Activated naive CD8-positive, alpha-beta T cell treated with anti-CD3 and anti-CD28 coated beads, Interleukin-2, amount 50 U/mL, for 16 hours (primary cell): ENCODE data around the gene ACOXL.

Source experiments
- DNase-seq: peaks from one replicate; pipeline ENCODE4 v3.0.0-alpha.2; 2020; ENCODE audit warnings: low read depth, low spot score

Gene ACOXL

DNA sequence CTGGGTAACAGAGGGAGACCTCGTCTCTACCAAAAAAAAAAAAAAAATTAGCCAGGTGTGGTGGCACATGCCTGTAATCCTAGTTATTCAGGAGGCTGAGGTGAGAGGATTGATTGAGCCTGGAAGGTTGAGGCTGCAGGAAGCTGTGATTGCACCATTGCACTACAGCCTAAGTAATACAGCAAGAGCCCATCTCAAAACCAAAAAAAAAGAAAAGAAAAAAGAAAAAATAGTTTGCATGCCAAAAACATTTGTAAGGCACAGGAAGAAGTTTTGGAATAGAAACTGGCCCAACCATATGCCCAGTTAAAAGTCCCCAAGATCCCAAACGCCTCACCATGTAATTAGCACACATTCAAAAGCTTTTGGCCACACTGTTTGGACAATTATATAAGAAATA, 13.4 kb upstream of the ACOXL start:
- DNase-seq = no peak

DNA sequence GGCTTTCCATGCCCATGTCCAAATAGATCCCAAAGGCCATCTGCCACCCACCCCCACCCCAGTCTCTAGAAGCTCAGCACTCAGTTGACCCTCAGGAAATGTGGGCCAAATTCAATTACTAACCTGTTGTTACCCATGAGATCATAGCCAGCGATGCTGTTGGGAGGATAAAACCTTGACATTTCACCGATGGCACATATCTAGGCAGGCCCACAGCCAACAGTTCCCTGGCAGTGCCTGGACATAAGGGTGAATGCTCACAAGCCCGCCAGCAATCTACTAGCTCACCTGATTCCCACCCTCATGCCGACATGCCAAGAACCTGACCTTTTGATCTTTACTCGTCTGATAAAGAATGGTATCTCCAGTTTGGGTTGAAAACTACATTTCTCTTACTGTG, 11.8 kb upstream of the ACOXL start:
- DNase-seq = no peak

DNA sequence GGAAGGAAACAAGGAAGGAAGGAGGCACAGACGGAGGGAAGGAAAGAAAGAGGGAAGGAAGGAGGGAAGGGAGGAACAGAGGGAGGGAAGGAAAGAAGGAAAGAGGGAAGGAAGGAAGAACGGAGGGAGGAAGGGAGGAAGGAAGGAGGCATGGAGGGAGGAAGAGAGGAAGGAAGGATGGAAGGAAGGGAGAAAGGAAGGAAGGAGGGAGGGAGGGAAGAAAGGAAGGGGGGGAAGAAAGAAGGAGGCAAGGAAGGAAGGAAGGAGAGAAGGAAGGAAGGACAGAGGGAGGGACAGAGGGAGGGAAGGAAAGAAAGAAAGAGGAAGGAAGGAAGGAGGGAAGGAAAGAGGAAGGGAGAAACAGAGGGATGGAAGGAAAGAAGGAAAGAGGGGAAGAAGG, 7.6 kb upstream of the ACOXL start:
- DNase-seq = no peak

DNA sequence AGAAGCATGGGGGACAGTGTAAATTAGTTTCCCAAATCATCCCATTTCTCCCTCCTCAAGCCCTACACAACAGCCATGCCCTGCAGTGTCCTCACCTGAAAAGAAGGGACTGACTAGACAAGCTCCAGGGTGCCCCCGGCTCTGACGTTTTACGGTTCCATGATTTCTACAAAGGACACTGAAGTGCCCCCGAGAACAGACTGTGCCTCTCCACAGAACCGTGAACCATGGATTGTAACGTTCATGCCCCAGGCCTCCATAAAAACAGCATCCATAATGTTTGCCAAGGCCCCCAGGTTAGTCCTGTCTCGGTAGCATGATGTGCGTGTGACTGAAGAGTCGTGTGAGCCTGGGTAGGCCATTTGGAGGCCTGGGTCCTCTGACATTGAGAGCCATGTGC, 7.0 kb upstream of the ACOXL start:
- no peak for DNase-seq

DNA sequence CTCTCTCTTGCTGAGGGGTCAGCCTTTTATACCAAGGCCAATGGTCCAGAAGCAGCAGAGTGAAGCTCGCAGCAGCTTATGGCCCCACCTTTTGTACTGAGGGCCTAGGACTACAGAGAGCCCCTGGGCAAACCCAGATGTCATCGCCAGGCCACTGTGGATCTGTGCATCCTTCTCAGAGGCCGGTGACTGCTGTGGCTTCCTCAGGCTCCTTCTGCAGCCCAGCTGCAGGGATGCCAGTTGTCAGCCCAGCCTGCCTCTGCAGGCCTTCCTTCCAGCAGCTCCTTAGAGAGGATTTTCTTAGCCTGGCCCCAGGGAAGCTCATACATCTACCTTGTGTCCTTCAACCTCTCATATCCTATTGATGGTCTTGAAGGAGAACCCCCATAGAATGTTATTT, 6.5 kb upstream of the ACOXL start:
- no peak for DNase-seq

DNA sequence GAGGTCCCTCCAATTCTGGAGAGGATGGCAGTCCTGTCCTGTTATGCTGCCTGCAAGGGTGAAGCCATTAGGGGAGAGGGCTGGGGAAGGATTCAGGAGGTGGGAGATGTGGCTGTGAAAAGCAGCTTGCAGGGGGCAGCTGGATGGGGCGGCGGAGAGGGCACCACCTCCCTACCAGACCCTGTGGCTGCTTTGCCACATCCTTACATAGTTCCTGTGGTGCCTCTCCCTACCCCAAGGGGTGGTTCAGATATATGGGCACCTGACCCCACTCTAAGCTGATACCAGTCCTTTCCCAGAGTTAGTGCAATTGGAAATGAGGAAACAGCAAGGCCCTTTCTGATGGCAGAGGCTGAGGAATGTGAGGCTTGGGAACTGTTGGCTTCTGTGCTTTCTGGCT, 6.1 kb upstream of the ACOXL start:
- no peak for DNase-seq

DNA sequence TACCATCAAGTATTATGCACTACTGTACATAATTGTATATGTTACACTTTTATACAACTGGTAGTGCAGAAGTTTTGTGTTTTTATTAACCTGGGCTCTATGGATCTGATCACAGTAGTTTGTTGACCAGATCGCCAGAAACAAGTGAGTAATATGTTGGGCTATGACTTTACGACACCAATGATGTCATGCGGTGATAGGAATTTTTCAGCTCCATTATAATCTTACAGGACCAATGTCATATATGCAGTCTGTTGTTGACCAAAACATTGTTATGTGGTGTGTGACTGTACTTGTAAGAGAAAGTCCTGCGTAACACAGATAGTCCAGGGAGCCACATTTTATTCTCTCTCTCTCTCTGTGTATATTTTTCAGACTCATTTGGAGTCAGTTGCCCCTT, 4.5 kb upstream of the ACOXL start:
- no peak for DNase-seq

DNA sequence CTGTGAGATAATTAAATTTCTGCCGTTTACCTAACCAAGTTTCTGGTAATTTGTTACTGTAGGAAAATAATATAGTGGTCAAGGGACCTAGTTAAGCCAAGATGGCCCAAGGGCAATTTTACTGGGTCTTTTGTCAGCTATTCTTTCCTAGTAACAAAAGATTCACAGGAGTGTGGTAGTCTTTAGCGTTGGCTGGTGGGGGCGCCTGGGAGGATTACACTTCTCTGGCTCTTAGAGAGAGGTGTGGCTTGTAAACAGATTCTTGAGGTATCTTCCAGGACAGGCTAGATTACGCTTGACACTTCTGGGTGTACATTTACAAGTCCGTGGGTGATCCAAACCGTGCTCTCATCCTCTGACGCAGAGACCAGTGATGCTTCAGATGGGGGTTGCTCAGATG, 3.3 kb upstream of the ACOXL start:
- DNase-seq = no peak

DNA sequence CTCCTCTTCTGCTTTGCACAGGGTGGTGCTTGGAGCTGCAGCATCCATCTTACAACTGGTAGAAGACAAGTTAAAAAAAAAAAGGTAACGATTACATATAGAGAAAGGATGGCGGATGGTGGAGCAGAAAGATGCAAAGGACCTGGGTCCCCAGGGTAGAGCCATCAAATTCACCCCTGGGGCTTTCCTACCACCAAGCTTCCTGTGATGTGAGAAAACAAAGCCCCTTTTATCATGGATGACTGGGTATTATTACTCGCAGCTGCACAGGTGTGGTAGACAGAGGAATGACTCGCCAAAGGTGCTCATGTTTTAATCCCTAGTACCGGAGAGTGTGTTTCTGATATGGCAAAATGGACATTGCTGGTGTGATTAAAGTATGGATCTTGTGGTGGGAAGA, 1.3 kb upstream of the ACOXL start:
- DNase-seq = no peak

DNA sequence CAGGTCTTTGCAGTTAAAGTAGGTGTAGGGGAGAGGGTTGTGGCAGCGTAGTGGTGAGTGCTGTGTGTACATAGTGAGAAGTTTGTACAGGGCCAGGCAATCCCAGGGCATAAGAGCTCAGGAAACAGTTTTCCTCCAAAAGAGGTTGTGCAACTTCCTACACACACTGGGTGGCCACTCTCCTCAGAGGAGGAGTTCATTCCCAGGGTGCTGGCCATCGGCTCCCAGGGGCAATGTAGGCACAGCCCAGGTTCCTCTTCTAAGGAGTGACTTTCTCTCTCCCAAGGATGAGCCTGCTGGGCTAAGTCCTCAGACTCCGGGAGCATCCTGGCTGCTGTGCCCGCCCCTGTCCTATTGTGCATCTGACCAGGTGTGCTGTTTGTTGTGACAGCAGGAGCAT, 3.0 kb downstream of the ACOXL start:
- no peak for DNase-seq

DNA sequence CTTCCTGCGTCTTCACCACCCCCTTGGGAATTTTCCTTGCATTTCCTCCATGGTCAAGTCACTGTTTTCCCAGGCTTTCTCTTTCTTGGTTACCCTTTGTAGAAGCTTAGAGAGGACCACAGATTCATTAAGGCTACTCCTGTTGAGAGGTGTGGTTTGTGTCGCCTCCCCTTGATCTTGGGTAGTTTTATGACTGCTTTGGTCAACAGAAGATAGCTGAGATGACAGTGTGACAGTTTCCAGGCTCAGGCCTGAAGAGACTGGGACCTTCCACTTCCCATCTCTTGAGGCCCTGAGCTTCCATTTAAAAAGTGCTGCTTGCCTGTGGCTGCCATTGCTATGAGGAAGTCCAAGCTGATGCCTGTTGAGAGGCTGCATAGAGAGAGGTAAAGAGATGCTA, 5.4 kb downstream of the ACOXL start:
- DNase-seq = no peak

DNA sequence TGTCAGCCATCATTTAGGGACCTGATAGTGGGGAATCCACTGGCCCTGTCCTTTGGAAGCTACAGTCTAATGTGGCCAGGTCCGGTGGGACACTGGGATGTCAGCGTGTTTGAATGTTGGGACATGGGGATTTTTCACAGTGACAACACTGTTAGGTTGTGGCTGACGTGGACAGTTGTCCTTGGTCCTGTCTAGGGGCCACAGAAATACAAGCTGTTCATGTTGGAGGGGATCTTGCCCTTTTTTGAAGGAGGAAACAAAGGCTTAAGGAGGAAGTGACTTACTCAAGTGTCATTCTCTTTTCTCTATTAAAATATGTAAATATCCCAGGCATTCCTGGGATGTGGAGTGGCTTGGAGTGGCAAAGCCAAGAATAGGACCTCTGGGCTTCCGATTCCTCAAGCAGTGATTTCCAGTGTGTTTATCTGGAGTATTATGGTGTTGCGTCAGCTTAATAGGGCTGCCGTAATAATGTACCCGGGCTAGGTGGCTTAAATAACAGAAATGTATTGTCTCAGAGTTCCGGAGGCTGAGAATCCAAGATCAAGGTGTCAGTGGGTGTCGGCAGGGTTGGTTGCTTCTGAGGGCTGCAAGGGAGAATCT, 8.5 kb downstream of the ACOXL start:
- DNase-seq = no peak

DNA sequence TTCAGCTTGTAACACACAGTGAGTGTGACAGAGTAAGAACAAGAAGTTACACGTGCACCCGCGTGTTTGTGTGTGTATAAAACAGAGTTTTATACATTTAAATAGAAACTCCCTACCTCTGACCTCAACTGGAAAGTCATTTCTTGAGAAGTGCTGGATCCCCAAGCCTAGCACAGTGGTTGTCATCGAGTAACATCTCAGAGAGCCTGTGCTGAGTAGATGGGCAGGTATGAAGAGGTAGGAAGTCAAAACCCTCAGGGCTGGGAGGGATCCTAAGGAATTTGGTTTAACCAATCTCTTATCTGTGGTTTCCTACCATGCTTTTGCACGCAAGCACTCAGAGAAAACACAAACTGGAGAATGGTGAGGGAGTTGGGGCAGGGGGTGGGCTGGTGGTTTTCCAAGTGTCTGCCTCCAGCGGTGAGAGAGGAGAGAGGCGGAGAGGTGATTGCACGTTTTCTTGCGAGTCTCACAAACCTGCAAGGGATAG, 9.2 kb downstream of the ACOXL start:
- no peak for DNase-seq

DNA sequence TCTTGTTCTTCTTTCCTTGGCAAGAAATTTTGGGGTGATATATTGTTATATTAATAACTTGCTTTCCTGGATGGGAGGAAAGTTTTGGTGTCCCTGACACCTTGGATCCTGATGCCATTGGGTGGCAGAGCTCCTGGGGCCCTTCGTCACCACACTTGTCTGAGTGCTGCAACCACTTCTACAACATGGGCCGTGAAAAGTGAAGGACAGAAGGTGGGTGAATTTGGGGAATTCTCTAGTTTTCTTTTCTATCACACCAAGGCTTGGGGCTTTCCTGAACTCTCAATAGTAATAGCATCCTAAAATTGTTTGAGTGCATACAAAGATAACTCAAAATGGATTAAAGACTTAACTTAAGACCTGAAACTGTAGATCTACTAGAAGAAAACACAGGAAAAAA, 10.0 kb downstream of the ACOXL start:
- DNase-seq = no peak

DNA sequence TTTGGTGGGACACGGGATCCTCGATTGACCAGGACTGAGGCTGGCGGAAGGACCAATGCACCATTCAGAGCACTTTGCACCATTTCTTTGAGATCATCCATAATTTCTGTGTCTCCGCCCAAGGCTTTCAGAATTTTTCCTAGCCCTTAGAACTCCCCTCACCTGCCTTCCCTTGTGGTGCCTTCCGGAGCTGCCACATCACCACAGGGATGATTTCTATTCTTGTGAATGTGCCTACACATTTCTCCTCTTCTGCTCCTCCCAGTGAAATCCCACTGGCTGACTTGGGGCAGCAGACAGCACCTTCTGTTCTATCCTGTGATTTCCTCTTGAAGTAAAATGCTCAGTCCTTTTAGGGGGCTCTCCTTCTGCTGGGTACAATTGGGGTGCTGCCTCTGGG, 11.2 kb downstream of the ACOXL start:
- no peak for DNase-seq

DNA sequence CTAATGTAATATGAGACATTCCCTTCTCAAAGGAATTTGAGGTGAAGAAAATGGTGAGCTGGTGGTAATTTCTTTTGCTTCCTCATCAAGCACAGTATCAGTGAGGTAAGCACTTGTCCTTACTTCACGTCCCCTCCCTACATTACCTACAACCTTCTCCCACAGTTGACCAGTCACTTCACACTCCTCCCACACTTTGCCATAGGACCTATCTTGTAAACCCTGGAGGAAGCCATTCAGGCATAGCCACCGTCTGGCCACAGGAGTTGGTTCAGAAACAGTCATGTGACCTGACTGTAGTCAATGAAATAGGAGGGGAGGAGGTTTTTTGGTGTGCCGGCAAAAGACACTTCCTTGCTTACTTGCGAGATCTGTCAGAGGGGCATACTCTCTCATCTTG, 12.1 kb downstream of the ACOXL start:
- no peak for DNase-seq

DNA sequence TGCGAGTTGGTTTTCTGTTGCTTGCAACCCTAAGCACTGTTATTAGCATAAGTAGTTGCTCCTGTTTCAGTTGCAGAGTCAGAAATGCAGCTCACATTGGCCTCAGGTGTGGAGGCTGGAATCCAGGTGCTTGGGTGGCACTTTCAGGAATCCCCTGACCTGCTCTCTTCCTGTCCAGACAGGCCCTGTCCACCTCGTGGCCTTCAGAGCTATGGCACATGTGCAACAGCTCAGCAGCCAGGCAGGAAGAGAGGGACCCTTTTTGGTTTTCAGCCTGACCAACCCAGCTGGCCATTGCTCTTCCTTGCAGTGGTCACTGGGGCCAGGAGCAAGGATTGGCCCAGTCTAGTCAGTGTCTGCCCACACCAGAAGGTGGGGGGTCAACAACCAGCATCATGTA, 12.7 kb downstream of the ACOXL start:
- DNase-seq = no peak

DNA sequence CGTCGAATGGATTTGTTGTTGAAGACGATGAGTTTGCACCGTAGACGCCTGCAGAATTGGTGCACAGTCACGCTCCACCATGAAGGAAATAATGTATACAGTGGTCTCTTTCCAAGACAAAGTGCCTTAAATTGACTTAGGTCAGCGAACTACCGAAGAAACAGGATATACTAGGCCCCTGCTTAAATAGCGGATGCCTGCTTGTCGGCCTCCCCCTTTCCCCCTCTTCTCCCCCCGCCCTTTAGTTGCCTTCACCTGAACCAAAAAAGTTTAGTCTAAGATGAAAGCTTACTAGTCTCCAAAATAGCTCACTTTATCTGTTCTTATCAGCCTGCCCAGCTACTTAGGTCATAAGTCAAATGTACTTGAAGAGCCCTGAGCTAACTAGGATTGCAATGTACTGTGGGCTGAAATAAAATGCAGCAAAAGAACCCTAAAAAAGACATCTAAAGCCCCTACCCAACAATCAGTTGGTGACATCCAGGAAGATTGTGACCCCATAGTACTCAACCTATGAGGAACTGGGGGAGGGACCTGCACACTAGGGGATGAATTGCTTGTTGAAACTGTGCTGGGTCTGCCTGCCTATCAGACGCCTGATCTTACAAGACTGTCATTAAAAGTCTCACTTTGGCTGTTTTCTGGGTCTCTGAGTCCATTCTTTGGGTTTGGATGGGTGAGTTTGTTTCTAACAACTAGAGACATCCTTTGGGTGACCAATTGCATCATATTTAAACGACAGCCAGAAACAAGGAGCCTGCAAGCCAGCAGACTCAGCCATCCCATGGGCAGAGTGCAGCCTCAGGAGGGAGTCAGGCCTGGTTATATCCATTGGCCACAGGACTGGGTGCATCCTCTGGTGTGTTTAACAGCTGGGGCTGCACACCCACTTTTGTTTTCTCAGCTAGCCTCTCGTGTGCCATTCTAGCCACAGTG, 14.5 kb downstream of the ACOXL start:
- no peak for DNase-seq

DNA sequence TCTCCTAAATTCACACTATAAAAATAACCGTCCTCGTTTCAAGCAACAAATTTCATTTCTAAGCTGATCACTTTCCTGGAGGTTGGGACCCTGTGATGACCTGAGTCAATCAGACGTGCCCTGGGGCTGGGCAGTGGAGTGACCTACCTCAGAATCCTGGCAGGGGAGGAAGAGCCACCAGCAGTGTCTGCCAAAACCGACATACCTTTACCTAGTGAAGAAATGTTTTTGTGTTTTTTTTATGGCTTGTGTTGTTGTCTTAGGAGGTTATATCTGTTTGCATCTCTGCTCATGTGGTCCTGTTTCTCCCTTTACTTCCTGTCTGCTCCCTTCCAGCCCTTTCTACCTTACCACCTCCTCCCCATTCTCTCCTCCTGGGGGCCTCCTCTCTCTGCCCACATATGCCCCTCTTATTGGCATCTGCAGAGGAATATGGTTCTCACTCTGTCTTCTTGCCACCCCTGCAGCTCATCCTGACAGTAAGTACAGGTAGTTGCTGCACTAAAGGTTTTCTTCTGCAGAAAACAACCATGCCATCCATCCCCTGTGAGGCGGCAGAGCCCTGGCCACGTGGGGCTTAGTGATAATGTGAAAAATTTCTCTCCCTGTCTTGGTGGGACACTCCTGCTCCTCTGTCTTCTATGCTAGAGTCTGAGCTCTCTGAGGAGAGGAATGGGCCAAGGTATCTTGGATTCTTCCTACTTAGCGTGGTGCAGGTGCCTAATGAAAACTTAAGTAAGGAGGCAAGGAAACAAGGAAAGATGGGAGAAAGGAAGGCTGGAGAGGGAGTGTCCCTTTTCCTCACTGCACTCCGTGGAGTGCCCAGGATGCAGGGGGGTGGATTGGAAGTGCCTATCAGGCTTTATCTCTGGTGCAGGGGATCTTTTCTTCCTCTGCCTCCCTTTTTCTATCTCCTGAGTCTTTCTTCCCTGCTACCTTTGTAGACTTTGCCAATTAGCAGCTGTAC, 15.4 kb downstream of the ACOXL start:
- no peak for DNase-seq

DNA sequence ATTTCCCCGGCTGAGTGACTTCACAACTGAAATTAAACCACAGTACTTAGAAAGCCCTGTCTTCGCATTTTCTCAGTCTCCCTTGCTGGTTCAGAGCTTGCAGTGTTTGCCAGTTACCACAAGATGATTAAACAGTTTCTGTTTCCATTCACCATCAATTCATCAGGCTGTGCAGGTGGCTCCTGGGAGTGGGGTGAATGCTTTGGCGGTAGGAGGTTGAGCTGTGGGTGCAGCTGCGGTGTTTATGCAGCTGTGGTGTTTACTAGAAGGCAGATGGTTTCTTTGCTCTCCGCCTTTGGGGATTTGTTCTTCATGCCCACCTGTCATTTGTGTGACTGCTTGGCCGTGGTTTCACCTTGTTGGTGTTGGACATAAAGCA, 16.1 kb downstream of the ACOXL start:
- peak; percentile 34 for DNase-seq

DNA sequence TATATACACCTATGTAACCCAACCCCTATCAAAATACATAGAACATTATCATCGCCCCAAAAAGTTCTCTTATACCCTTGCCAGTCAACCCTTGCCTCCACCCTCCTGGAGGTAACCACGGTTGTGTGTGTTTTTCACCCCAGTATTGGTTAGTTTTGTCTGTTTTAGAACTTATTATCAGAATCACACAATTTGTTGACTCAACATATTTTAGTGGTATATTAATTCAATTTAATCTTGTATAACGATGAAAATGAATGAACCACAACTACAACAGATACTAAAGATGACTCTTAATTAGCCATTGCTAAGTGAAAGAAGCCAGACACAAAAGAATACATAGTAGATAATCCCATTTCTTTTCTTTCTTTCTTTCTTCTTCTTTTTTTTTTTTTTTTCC, 19.3 kb downstream of the ACOXL start:
- no peak for DNase-seq

DNA sequence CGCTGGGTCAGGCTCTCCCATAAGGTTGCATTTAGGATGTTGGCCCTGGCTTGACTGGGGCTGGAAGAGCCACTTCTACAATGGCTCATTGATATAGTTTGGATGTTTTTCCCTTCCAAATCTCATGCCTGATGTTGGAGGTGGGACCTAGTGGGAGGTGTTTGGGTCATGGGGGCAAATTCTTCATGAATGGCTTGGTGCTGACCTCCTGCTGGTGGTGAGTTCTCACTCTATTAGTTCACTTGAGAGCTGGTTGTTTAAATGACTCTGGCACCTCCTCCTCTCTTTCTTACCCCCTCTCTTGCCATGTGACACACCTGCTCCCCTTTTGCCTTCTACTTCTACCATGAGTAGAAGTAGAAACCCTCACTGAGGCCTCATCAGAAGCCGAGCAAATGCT, 20.5 kb downstream of the ACOXL start:
- no peak for DNase-seq
